Breast epithelium (tissue), 4 donors: ENCODE measurements around the gene ESYT1. TPM values are rescaled to one million over a fixed set of nuclear protein-coding genes. Genes with fewer than 3 reads are reported as not detected.

Experiments used
- DNase-seq, 2 donors: peaks; one replicate each; pipeline ENCODE4 v3.0.0-alpha.2; 2019; ENCODE audit warnings: low spot score in 2 of 2
- H3K27ac ChIP-seq, 2 donors: fragments of 200-600 bp; sonication (generic) in 1 of 2; one replicate each; pipeline ENCODE4 v1.5.1; 2016 to 2019; ENCODE audit warnings: mild to moderate bottlenecking in 1 of 2
- H3K27me3 ChIP-seq, 2 donors: fragments of 200-600 bp; sonication (generic) in 1 of 2; one replicate each; pipeline versions ENCODE4 v1.5.1 to v1.6.0; 2017 to 2019; ENCODE audit warnings: control low read depth in 1 of 2, mild to moderate bottlenecking in 1 of 2
- H3K36me3 ChIP-seq: fragments of 200-600 bp; one replicate; pipeline ENCODE4 v1.5.1; 2019
- H3K4me1 ChIP-seq, 2 donors: fragments of 200-600 bp; sonication (generic); one replicate each; pipeline ENCODE4 v1.5.1; 2016 to 2019; ENCODE audit warnings: control low read depth in 1 of 2
- H3K4me3 ChIP-seq, 3 donors: fragments of 200-600 bp; sonication (generic); 1 replicate in 2 of 3; 2 replicates in 1 of 3; pipeline ENCODE4 v1.5.1; 2016 to 2019; ENCODE audit warnings: mild to moderate bottlenecking in 3 of 3, moderate library complexity in 2 of 3
- H3K9me3 ChIP-seq, 2 donors: fragments of 200-600 bp; sonication (generic) in 1 of 2; one replicate each; pipeline ENCODE4 v1.5.1; 2016 to 2019; ENCODE audit warnings: control low read depth in 1 of 2
- POLR2A ChIP-seq: fragments of 450-650 bp; IDR thresholded peaks from one replicate; pipeline ENCODE4 v1.6.1; 2016; ENCODE audit warnings: antibody characterized with exemption, mild to moderate bottlenecking, moderate library complexity
- POLR2AphosphoS5 ChIP-seq, 3 donors: sonication (generic); formaldehyde crosslinking; IDR thresholded peaks; one replicate each; pipeline ENCODE4 v1.6.1; 2017; ENCODE audit warnings: antibody characterized with exemption in 3 of 3
- intact Hi-C: fragments of 100-400 bp; cut with DNase I; formaldehyde crosslinking; loops from one replicate; pipeline ENCODE4 v1.15.1; 2023; ENCODE audit warnings: low total_unique reads
- total RNA-seq, 3 donors: library from RNA; depleted of rRNA; stranded (reverse); fragments of >200 nt; gene quantifications; one replicate each; pipeline ENCODE4 v1.1.0, GENCODE V29; 2016
- TF ChIP-seq, protein P1 (sequence below), 3 donors: fragments of 450-650 bp; IDR thresholded peaks; one replicate each; pipeline ENCODE4 v1.5.1; 2016 to 2017; ENCODE audit warnings: antibody characterized with exemption in 3 of 3, mild to moderate bottlenecking in 3 of 3, moderate library complexity in 3 of 3

ESYT1 gene
- total RNA-seq, 3 donors from 2014 or later = 132 to 243 (median 146) TPM

DNA sequence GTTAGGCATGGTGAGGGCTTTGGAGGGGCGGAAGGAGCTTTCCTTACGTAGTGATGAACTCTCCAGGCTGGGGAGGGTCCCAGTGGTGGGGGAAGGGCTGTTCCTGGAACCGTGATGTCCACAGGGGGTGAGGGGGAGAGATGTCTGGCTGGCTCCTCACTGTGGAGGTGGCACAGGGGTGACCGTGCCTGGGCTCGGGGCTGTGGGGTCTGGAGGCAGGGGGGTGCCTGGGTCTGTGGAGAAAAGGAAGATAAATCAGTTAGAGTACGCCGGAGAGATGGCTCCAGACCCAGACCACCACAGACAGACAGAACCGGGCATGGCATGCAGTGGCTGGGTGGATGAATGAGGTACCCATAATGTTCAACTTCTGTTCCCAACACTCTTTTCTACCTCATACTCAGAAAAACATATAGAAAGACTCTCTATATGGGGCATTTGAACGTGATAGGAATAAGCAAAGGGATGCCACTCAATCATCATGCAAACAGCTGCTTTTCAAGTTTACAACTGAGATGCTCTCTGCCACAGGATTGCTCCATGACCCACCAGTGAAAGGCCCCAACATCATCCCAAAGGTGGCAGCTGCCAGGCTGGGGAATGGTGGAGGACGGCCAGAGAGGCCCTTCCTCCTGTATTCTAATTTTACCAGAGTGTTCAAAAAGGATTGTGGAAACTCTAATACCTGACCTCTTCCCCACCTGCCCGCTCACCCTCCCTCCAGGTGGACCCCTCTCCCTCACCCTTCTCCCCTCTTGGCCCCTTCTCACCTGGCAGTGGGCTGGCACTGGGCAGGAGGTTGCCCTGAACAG, 35.7 kb downstream of the ESYT1 start:
- peaks cover 5% of the 10 kb centered on the region for H3K36me3 ChIP-seq
- DNase-seq = no peak
- peak overlapping the region in 1 of 2 donors; percentile 43 for H3K27ac ChIP-seq
- intact Hi-C loops = no loop called here
- TF ChIP-seq, protein P1, sequence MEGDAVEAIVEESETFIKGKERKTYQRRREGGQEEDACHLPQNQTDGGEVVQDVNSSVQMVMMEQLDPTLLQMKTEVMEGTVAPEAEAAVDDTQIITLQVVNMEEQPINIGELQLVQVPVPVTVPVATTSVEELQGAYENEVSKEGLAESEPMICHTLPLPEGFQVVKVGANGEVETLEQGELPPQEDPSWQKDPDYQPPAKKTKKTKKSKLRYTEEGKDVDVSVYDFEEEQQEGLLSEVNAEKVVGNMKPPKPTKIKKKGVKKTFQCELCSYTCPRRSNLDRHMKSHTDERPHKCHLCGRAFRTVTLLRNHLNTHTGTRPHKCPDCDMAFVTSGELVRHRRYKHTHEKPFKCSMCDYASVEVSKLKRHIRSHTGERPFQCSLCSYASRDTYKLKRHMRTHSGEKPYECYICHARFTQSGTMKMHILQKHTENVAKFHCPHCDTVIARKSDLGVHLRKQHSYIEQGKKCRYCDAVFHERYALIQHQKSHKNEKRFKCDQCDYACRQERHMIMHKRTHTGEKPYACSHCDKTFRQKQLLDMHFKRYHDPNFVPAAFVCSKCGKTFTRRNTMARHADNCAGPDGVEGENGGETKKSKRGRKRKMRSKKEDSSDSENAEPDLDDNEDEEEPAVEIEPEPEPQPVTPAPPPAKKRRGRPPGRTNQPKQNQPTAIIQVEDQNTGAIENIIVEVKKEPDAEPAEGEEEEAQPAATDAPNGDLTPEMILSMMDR (IDR thresholded peaks at IDR 0.05) = no peak
- TF ChIP-seq POLR2A (no peak), POLR2AphosphoS5 (IDR thresholded peaks at IDR 0.05) (peak in 1 of 3 donors; percentile 8)
- no peaks in the 10 kb centered on the region for H3K27me3 ChIP-seq
- H3K9me3 ChIP-seq = no peaks in the 10 kb centered on the region
- H3K4me3 ChIP-seq = no peak overlapping the region
- H3K4me1 ChIP-seq = peaks cover 4 to 25% of the 10 kb centered on the region in 2 donors

DNA sequence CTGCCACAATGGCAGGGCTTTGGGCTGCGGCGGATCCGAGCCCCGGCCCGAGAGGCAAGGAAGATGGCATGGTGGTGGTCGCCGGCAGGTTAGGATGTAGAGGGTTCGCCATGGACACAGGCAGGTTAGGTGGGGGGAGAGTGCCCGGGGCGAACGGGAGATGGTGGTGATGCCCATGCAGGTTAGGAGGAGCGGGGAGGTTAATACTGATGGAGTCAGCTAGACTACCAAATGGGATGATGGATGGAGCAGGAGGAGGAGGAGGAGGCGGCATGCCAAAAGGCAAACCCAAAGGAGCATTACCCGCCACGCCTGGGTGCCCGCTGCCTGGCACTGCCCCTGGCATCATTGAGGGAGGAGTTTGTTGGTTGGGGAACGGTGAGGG, 36.3 kb downstream of the ESYT1 start:
- intact Hi-C loops = no loop called here
- H3K4me1 ChIP-seq = peaks cover 4 to 25% of the 10 kb centered on the region in 2 donors
- H3K9me3 ChIP-seq = no peaks in the 10 kb centered on the region
- no peak overlapping the region for H3K4me3 ChIP-seq
- H3K27me3 ChIP-seq = no peaks in the 10 kb centered on the region
- no peak for DNase-seq
- peaks cover 5% of the 10 kb centered on the region for H3K36me3 ChIP-seq
- TF ChIP-seq, protein P1 (IDR thresholded peaks at IDR 0.05) = no peak
- TF ChIP-seq POLR2A (no peak), POLR2AphosphoS5 (IDR thresholded peaks at IDR 0.05) (peak in 1 of 3 donors; percentile 34)
- no peak overlapping the region for H3K27ac ChIP-seq

DNA sequence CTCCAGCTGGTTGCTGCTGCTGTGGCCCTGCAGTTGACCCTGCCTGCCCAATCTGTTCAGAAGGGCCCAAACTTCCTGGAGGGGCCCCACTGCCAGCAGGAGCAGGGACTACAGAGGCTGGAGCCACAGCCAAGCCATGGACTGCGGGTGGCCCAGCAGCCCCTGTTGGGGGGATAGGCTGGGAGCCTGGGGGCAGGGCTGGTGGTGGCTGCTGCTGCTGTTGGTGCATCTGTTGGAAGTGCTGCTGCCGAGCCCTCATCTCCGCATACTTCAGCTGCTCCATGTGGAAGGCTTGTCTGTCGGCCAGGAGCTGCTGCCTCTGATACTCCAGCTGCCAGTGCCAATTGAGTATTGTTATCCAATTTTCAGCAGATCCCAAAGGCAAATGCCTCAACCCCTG, 37.3 kb downstream of the ESYT1 start:
- DNase-seq = no peak
- Histone ChIP-seq H3K27ac (peak overlapping the region in 1 of 2 donors; percentile 9), H3K9me3 (no peaks in the 10 kb centered on the region), H3K4me3 (no peak overlapping the region), H3K4me1 (peaks cover 0 to 14% of the 10 kb centered on the region in 2 donors), H3K36me3 (peaks cover 5% of the 10 kb centered on the region), H3K27me3 (no peaks in the 10 kb centered on the region)
- intact Hi-C loops = no loop called here
- no peak for TF ChIP-seq POLR2AphosphoS5 (IDR thresholded peaks at IDR 0.05)
- no peak for TF ChIP-seq POLR2A
- TF ChIP-seq, protein P1 (IDR thresholded peaks at IDR 0.05) = no peak

DNA sequence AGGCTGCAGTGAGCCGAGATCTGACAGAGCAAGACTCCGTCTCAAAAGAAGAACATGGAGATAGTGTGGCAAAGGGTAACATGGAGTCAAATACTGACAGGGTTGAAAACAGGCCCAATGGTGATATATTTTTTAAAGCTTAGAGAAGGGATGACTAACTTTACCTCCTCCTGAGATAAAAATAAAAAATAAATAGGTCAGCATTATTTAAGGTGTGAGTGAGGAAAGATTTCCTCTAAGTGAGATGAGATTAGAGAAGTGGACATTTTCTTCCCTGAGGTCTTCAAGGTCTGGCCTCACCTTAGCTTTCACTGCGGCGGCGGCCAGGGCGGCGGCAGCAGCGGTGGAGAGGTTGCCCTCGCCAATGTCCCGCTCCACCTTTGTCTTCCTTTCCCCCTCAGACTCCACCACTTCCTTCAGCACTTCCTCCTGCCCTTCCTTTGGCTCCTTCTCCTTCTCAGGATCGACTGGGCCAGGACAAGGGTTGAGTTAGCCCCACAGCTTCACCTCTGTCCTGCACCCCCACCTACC, 41.2 kb downstream of the ESYT1 start:
- Histone ChIP-seq H3K27me3 (no peaks in the 10 kb centered on the region), H3K27ac (no peak overlapping the region), H3K36me3 (peaks cover 20% of the 10 kb centered on the region), H3K4me3 (no peak overlapping the region), H3K9me3 (no peaks in the 10 kb centered on the region), H3K4me1 (no peaks in the 10 kb centered on the region)
- intact Hi-C loops = no loop called here
- no peak for TF ChIP-seq POLR2A
- TF ChIP-seq POLR2AphosphoS5 (IDR thresholded peaks at IDR 0.05) = no peak
- TF ChIP-seq, protein P1 (IDR thresholded peaks at IDR 0.05) = no peak
- no peak for DNase-seq

DNA sequence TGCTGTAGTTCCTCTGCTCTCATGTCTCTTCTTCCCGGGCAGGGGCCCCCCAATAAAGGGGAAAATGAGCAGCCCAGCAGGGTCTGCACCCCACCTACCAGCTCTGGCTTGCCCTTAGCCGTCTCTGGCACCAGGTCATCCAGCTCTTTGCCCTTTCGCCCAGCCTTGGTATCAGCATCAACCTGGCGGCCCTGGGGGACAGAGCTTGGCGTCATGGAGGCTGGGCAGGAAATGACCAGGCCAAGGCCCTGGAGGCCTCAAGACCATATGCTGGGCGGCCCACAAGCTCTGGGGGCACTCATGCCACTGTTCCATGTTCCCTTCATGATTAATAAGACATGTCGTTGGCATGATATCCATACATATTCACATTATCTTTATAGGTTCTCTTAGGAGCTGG, 44.8 kb downstream of the ESYT1 start:
- intact Hi-C loops = no loop called here
- no peak for TF ChIP-seq POLR2AphosphoS5 (IDR thresholded peaks at IDR 0.05)
- TF ChIP-seq, protein P1 (IDR thresholded peaks at IDR 0.05) = no peak
- no peak for TF ChIP-seq POLR2A
- peaks cover 15% of the 10 kb centered on the region for H3K36me3 ChIP-seq

More for the DNA sequence above, 44.8 kb downstream of the ESYT1 start:
- Histone ChIP-seq H3K4me1 (no peaks in the 10 kb centered on the region), H3K27me3 (no peaks in the 10 kb centered on the region), H3K9me3 (no peaks in the 10 kb centered on the region), H3K4me3 (no peak overlapping the region), H3K27ac (no peak overlapping the region)
- no peak for DNase-seq
